ENCODE measurements around the gene MYADML2. TPM values are rescaled to one million over a fixed set of nuclear protein-coding genes. Genes with fewer than 3 reads are reported as not detected.
"Not testable (repeated sequence)": the region's sequence is repeated elsewhere in the genome, so short reads cannot be mapped to it uniquely, and the experiment has no call there.

The MYADML2 gene
- total and polyA plus RNA-seq, 2 donors = 0.42 TPM; not detected in 1

- H3K36me3 ChIP-seq (ENCODE audit: insufficient read depth) = peaks cover 2% of the 10 kb centered on the region
- DNase-seq (ENCODE audit: extremely low spot score) = no peak
- no peaks in the 10 kb centered on the region for H3K4me1 ChIP-seq (ENCODE audit: insufficient read depth)
- H3K4me3 ChIP-seq (ENCODE audit: low read depth, low read length) = no peak overlapping the region
- WGBS = 94% methylated on average over 21 of the region's 21 CpGs
- no peak overlapping the region for H3K27ac ChIP-seq (ENCODE audit: low read depth)
Measured at GRCh38 chr17:81984773-81985410, 37.9 kb upstream of the MYADML2 start.

- peaks cover 2% of the 10 kb centered on the region for H3K36me3 ChIP-seq (ENCODE audit: insufficient read depth)
- H3K4me1 ChIP-seq (ENCODE audit: insufficient read depth) = no peaks in the 10 kb centered on the region
- H3K4me3 ChIP-seq (ENCODE audit: low read depth, low read length) = no peak overlapping the region
- 95% methylated on average over 26 of the region's 26 CpGs for WGBS
- no peak overlapping the region for H3K27ac ChIP-seq (ENCODE audit: low read depth)
- DNase-seq (ENCODE audit: extremely low spot score) = no peak
Measured at GRCh38 chr17:81983639-81984373, 36.8 kb upstream of the MYADML2 start.

DNA sequence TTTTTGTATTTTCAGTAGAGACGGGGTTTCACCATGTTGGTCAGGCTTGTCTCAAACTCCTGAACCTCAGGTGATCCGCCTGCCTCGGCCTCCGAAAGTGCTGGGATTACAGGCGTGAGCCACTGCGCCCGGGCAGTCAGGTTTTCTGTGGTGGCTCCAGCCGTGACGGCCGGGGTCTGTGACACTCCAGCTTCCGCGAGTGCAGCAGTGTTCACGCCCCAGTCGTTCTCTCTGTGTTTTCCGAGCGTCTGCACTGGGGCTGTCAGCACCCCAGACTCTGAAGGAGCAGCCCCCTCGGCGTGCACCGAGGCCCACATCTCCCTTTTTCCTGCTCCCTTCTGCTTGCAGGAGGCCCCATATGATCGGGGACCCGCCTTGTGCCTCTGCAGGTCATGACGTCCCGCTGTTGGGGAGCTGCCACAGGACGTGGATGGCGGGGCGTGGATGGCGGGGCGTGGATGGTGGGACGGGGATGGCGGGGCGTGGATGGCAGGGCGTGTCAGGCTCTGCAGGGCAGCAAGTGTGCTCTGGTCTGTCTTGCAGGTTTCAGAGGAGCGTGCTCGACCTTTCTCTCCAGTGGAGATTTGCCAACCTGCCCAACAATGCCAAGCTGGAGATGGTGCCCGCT, 36.1 kb upstream of the MYADML2 start:
- 93% methylated on average over 35 of the region's 35 CpGs for WGBS
- no peaks in the 10 kb centered on the region for H3K4me1 ChIP-seq (ENCODE audit: insufficient read depth)
- peaks cover 2% of the 10 kb centered on the region for H3K36me3 ChIP-seq (ENCODE audit: insufficient read depth)
- H3K27ac ChIP-seq (ENCODE audit: low read depth) = no peak overlapping the region
- DNase-seq (ENCODE audit: extremely low spot score) = no peak
- H3K4me3 ChIP-seq (ENCODE audit: low read depth, low read length) = no peak overlapping the region

GRCh38 chr17:81981511-81981910, 34.5 kb upstream of the MYADML2 start:
- not testable (repeated sequence) for DNase-seq (ENCODE audit: extremely low spot score); H3K4me1 ChIP-seq (ENCODE audit: insufficient read depth); H3K4me3 ChIP-seq (ENCODE audit: low read depth, low read length); H3K27ac ChIP-seq (ENCODE audit: low read depth); H3K36me3 ChIP-seq (ENCODE audit: insufficient read depth)
- 97% methylated on average over 12 of the region's 12 CpGs for WGBS

DNA sequence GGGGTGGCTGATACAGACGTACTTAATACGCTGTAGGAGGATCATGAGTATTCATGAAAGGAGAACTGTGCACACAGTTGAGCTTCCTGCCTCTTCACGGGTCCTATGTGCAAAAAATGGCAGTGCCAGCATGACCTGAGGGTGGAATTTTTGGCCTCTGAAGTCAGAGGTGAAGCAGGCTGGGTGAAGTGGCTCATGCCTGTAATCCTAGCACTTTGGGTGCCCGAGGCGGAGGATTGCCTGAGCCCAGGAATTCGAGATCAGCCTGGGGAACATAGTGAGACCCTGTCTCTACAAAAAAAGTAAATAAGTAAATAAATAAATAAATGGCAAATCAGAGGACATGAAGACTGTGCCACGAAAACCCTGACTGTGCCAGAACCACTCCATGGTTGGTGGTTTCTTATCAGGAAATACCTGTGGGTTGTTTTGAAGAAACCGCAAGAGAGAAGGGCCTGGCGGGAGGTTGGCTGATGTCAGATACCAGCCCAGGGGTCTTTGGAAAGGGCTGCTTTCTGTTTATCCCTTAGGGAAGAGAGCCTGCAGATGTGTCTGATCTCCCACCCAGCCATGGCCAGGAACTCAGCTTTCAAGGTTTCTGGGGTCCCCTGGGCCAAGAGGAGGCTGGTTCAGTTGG, 33.8 kb upstream of the MYADML2 start:
- Histone ChIP-seq H3K4me3 (ENCODE audit: low read depth, low read length) (no peak overlapping the region), H3K36me3 (ENCODE audit: insufficient read depth) (no peaks in the 10 kb centered on the region), H3K4me1 (ENCODE audit: insufficient read depth) (no peaks in the 10 kb centered on the region), H3K27ac (ENCODE audit: low read depth) (no peak overlapping the region)
- 89% methylated on average over 9 of the region's 9 CpGs for WGBS
- no peak for DNase-seq (ENCODE audit: extremely low spot score)

DNA sequence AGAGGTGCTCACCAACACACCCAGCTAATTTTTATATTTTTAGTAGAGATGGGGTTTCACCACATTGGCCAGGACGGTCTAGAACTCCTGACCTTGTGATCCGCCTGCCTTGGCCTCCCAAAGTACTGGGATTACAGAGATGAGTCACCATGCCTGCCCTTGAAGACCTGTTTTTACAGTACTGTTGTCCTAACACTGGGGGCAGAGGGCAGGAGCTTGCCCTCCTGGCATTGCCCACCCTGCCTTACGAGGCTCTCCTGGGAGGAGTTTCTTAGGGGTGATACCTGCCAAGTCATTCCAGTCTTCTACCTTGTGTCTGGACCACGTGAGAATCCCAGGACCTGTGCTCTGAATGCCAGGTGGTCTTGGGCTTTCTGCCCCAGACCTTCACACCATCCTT, 33.1 kb upstream of the MYADML2 start:
- no peak overlapping the region for H3K27ac ChIP-seq (ENCODE audit: low read depth)
- WGBS = 89% methylated on average over 4 of the region's 4 CpGs
- no peak overlapping the region for H3K4me3 ChIP-seq (ENCODE audit: low read depth, low read length)
- no peaks in the 10 kb centered on the region for H3K4me1 ChIP-seq (ENCODE audit: insufficient read depth)
- no peaks in the 10 kb centered on the region for H3K36me3 ChIP-seq (ENCODE audit: insufficient read depth)
- no peak for DNase-seq (ENCODE audit: extremely low spot score)

GRCh38 chr17:81978524-81979298, 31.7 kb upstream of the MYADML2 start:
- H3K4me3 ChIP-seq (ENCODE audit: low read depth, low read length) = no peak overlapping the region

DNA sequence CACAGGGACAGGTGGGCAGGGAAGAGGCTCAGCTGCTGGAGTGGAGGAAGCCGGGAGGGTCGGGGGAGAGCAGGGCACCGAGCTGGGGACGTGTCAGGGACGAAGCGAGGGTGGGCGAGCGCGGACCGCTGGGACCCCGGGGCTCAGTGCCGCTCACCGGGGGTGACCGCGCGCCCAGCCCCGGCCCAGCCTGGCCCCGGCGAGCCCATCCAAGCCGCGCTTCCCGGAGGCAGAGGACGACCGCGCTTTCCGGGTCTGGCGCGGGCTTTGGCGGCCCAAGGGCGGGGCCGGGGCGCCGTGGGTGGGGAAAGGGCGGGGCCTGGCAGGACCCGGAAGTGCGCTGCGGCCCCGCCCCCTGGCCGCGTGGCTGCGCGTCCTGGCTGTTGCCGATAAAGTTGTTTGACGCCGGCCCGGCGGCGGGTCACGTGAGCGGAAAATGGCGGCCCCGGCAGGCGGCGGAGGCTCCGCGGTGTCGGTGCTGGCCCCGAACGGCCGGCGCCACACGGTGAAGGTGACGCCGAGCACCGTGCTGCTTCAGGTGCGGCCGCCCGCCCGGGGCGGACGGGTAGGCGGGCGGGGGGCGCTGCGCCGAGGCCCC, 30.3 kb upstream of the MYADML2 start, which contains the start of gene ASPSCR1:
TSS of gene ASPSCR1 (plus strand) at position 419 of the 598 bp plus-strand sequence. CDS start at position 437, 18 bp downstream.
- peak within 1 kb of the TSS; percentile 94 for H3K4me3 ChIP-seq (ENCODE audit: low read depth, low read length)
- peak within 1 kb of the TSS; percentile 88 for H3K27ac ChIP-seq (ENCODE audit: low read depth)
- no peaks in the 10 kb centered on the region for H3K4me1 ChIP-seq (ENCODE audit: insufficient read depth)
- no peaks in the 10 kb centered on the region for H3K36me3 ChIP-seq (ENCODE audit: insufficient read depth)
- WGBS = under 1% methylated on average over 76 of the region's 76 CpGs
- no peak for DNase-seq (ENCODE audit: extremely low spot score)

More at GRCh38 chr17:81978524-81979298, 31.7 kb upstream of the MYADML2 start:
- no peak for DNase-seq (ENCODE audit: extremely low spot score)
- Histone ChIP-seq H3K27ac (ENCODE audit: low read depth) (no peak overlapping the region), H3K36me3 (ENCODE audit: insufficient read depth) (no peaks in the 10 kb centered on the region), H3K4me1 (ENCODE audit: insufficient read depth) (no peaks in the 10 kb centered on the region)
- 89% methylated on average over 27 of the region's 27 CpGs for WGBS

- Histone ChIP-seq H3K4me3 (ENCODE audit: low read depth, low read length) (peak overlapping the region; percentile 94), H3K4me1 (ENCODE audit: insufficient read depth) (no peaks in the 10 kb centered on the region), H3K27ac (ENCODE audit: low read depth) (peak overlapping the region; percentile 88), H3K36me3 (ENCODE audit: insufficient read depth) (no peaks in the 10 kb centered on the region)
- DNase-seq (ENCODE audit: extremely low spot score) = no peak
- 27% methylated on average over 30 of the region's 30 CpGs for whole genome bisulfite sequencing
Measured at GRCh38 chr17:81976332-81977210, 29.5 kb upstream of the MYADML2 start.

DNA sequence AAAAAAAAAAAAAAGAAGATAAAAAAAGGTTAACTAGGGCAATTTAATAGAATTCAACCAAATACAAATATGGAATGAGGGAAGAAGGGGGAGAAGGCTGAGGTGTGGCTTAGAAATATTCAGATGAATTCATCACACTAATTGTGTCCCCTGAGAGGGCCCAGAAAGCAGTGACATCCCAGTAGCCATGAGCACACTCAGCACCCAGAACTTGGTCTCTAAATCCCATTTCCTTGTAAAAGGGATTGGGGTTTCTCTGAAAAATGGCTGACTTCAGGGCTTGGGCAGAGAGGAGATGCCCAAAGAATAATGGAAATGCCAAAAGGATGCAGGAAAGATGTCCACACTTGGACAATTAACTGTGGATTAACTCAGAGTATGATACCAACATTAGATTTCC, 26.4 kb upstream of the MYADML2 start:
- Histone ChIP-seq H3K27ac (ENCODE audit: low read depth) (no peak overlapping the region), H3K4me3 (ENCODE audit: low read depth, low read length) (no peak overlapping the region), H3K36me3 (ENCODE audit: insufficient read depth) (no peaks in the 10 kb centered on the region), H3K4me1 (ENCODE audit: insufficient read depth) (no peaks in the 10 kb centered on the region)
- DNase-seq (ENCODE audit: extremely low spot score) = no peak

GRCh38 chr17:81968850-81969812, 22.1 kb upstream of the MYADML2 start:
- no peak overlapping the region for H3K27ac ChIP-seq (ENCODE audit: low read depth)
- WGBS = 87% methylated on average over 12 of the region's 12 CpGs
- H3K4me1 ChIP-seq (ENCODE audit: insufficient read depth) = no peaks in the 10 kb centered on the region
- no peak for DNase-seq (ENCODE audit: extremely low spot score)
- no peaks in the 10 kb centered on the region for H3K36me3 ChIP-seq (ENCODE audit: insufficient read depth)
- H3K4me3 ChIP-seq (ENCODE audit: low read depth, low read length) = no peak overlapping the region

All from urinary bladder (tissue), 4 donors.